ENCODE measurements around the gene TBCB. TPM values are rescaled to one million over a fixed set of nuclear protein-coding genes. Genes with fewer than 3 reads are reported as not detected.
"Not testable (repeated sequence)": the region's sequence is repeated elsewhere in the genome, so short reads cannot be mapped to it uniquely, and the experiment has no call there.

Gene TBCB
- total RNA-seq, 1 donor from 2014 or later: 373 TPM

GRCh38 chr19:36173846-36174245 lies 58.6 kb downstream of the TBCB start:
- DNase-seq: not testable (repeated sequence)

Other genes with a start within 250 kb of the TBCB start
- gene APLP1, start 246.9 kb upstream of the TBCB start, total RNA-seq: 179 TPM
- 3.0 TPM for gene NFKBID, start 214.9 kb upstream of the TBCB start, total RNA-seq
- not detected for gene HCST, start 212.9 kb upstream of the TBCB start, total RNA-seq
- gene TYROBP, start 207.2 kb upstream of the TBCB start, total RNA-seq: 3.1 TPM
- gene LRFN3, start 179.1 kb upstream of the TBCB start, total RNA-seq: 10.5 TPM
- gene SDHAF1, start 120.3 kb upstream of the TBCB start, total RNA-seq: 10.6 TPM
- not detected for gene SYNE4, start 106.7 kb upstream of the TBCB start, total RNA-seq
- 5.3 TPM for gene ALKBH6, start 101.3 kb upstream of the TBCB start, total RNA-seq
- gene CLIP3, start 82.6 kb upstream of the TBCB start, total RNA-seq: 27.1 TPM
- gene THAP8, start 61.2 kb upstream of the TBCB start, total RNA-seq: 1.9 TPM
- 0.78 TPM for gene WDR62, start 60.6 kb upstream of the TBCB start, total RNA-seq
- not detected for gene OVOL3, start 4.3 kb upstream of the TBCB start, total RNA-seq
- 64.7 TPM for gene POLR2I, start 593 bp upstream of the TBCB start, total RNA-seq
- gene CAPNS1, start 24.6 kb downstream of the TBCB start, total RNA-seq: 103 TPM
- gene COX7A1, start 37.0 kb downstream of the TBCB start, total RNA-seq: 3.9 TPM
- 21.7 TPM for gene ZNF565, start 99.2 kb downstream of the TBCB start, total RNA-seq
- gene ZNF146, start 99.6 kb downstream of the TBCB start, total RNA-seq: 86.9 TPM

Data from occipital lobe (tissue), 2 donors.